HAP-1 (cell line): ENCODE measurements around the gene DHX8.

ENCODE experiments used
- DNase-seq, 2 experiments: peaks; one replicate each; pipeline ENCODE4 v3.0.0-alpha.2; 2016 to 2020; ENCODE audit warnings: low spot score in 2 of 2
- H3K27me3 ChIP-seq: fragments of 250-450 bp; sonication (Bioruptor Pico); 2 replicates; pipeline ENCODE4 v1.5.1; 2020; ENCODE audit warnings: low read depth, mild to moderate bottlenecking, moderate library complexity
- H3K36me3 ChIP-seq: fragments of 250-450 bp; sonication (Bioruptor Pico); replicated peaks from 2 replicates; pipeline ENCODE4 v1.5.1; 2020; ENCODE audit warnings: mild to moderate bottlenecking
- H3K4me1 ChIP-seq: fragments of 250-450 bp; sonication (Bioruptor Pico); 2 replicates; pipeline ENCODE4 v1.5.1; 2020; ENCODE audit warnings: mild to moderate bottlenecking
- H3K4me3 ChIP-seq: fragments of 250-450 bp; sonication (Bioruptor Pico); 2 replicates; pipeline ENCODE4 v1.5.1; 2020; ENCODE audit warnings: mild to moderate bottlenecking, moderate library complexity
- H3K9me3 ChIP-seq: fragments of 250-450 bp; sonication (Bioruptor Pico); 2 replicates; pipeline ENCODE4 v1.5.1; 2020; ENCODE audit warnings: mild to moderate bottlenecking, moderate library complexity
- in situ Hi-C: fragments of 300-500 bp; cut with MboI; formaldehyde crosslinking; loops from 3 replicates; pipeline ENCODE4 v1.14.3; 2020; ENCODE audit warnings: low sequenced_read_pairs, inconsistent platforms, mixed read lengths

Gene DHX8

DNA sequence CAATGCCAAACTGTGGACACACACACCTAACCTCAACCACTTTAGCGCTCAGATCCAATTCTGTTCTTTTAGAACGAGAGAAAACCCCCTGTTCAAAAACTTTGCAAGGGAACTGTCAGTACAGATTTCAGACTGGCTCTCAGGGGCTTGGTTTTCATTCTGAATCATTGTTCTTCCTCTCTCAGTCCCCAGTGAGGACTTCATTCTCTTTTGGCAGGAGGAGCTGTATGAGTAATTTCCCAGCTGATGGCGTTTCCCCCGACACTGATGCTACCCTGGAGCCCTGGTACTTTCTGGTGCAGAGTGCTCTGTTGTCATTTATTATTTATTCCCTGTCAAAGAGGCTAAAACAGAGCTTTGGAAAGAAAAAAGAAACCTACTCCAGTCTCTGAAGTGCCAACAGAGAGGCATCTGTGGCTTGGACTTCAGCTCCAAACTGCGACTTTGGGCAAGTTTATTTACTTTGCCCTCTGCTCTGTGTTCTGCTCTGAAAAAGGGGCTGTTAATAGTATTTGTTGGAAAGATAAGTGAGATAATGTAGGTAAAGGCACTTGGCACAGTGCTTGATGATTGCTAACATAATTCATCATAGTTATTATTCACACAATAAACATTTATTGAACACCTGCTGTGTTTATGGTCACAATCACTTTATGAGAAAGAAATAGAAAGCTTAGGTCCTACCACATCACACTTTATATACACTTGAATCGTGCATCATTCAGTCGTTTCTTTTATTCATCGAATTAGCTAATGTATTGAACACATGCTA, 34.0 kb downstream of the DHX8 start:
- H3K9me3 ChIP-seq = no peaks in the 10 kb centered on the region
- H3K36me3 ChIP-seq = peaks cover 78% of the 10 kb centered on the region
- no peak for DNase-seq
- no peaks in the 10 kb centered on the region for H3K4me1 ChIP-seq
- H3K4me3 ChIP-seq = no peak overlapping the region
- H3K27me3 ChIP-seq = no peaks in the 10 kb centered on the region
- in situ Hi-C loops = no loop called here

DNA sequence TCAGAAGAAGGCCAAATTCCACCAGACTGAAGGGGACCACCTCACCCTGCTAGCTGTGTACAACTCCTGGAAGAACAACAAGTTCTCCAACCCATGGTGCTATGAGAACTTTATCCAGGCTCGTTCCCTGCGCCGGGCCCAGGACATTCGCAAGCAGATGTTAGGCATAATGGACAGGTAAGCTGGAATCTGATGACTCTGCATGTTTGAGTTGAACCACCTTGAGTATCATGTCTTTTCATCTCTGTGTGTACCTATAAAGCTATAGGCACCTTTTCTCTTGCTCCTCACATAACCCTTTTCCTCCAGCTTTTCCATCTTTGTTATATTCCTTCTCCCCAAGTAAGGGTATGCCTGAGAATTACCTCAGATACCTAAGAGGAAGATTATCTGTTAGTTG, 37.6 kb downstream of the DHX8 start:
- DNase-seq = no peak
- Histone ChIP-seq H3K9me3 (no peaks in the 10 kb centered on the region), H3K4me1 (no peaks in the 10 kb centered on the region), H3K4me3 (no peak overlapping the region), H3K27me3 (no peaks in the 10 kb centered on the region), H3K36me3 (peaks cover 84% of the 10 kb centered on the region)
- in situ Hi-C loops = no loop called here

- Histone ChIP-seq H3K4me3 (no peak overlapping the region), H3K4me1 (no peaks in the 10 kb centered on the region), H3K36me3 (peaks cover 59% of the 10 kb centered on the region), H3K9me3 (no peaks in the 10 kb centered on the region), H3K27me3 (no peaks in the 10 kb centered on the region)
- DNase-seq = no peak
- in situ Hi-C loops = no loop called here
Measured at GRCh38 chr17:43524945-43525575, 41.3 kb downstream of the DHX8 start.

GRCh38 chr17:43526886-43527648, 43.3 kb downstream of the DHX8 start:
- peaks cover 39% of the 10 kb centered on the region for H3K36me3 ChIP-seq
- no peaks in the 10 kb centered on the region for H3K27me3 ChIP-seq

DNA sequence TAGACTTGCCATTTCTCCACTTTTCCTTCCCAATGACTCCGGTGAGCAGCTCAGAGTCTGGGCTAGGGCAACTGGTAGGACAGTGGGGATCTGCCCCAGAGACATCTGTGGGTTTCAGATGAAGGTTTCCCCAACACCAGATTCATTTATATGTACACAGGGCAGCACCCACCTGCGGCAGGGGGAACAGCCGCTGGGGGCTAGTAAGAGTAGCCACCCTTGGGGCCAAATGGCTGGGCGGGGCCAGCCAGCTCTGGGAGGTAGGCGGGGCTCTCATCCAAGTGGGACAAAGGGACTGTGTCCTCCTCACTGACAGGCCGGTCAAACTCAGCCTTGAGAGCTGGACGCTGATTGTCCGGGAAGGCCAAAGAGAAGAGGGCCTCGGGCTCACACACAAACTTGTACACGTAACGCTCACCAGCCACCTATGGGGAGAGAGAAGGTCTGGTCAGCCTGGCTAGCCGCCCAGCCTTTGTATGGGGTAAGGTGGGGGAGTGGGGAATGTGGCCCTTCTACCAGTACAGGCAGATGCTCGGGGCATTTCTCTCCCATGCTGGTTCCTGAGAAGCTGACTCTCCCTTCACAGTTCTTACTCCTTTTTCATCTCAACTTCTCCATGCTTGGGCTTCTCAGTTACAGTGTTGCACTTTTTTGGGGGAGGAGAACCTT, 44.7 kb downstream of the DHX8 start:
- in situ Hi-C loops = no loop called here
- Histone ChIP-seq H3K36me3 (peaks cover 30% of the 10 kb centered on the region), H3K9me3 (no peaks in the 10 kb centered on the region), H3K4me1 (peaks cover 15% of the 10 kb centered on the region), H3K27me3 (no peaks in the 10 kb centered on the region), H3K4me3 (no peak overlapping the region)
- DNase-seq = no peak

More at GRCh38 chr17:43526886-43527648, 43.3 kb downstream of the DHX8 start:
- H3K4me1 ChIP-seq = peaks cover 15% of the 10 kb centered on the region
- DNase-seq = no peak
- no peak overlapping the region for H3K4me3 ChIP-seq
- in situ Hi-C loops = no loop called here
- no peaks in the 10 kb centered on the region for H3K9me3 ChIP-seq

GRCh38 chr17:43528988-43529814, 45.4 kb downstream of the DHX8 start:
- Histone ChIP-seq H3K4me3 (no peak overlapping the region), H3K27me3 (no peaks in the 10 kb centered on the region), H3K36me3 (peaks cover 23% of the 10 kb centered on the region), H3K9me3 (no peaks in the 10 kb centered on the region), H3K4me1 (peaks cover 15% of the 10 kb centered on the region)
- in situ Hi-C loops = no loop called here
- no peak for DNase-seq

- H3K4me3 ChIP-seq = no peak overlapping the region
- no peaks in the 10 kb centered on the region for H3K9me3 ChIP-seq
- H3K4me1 ChIP-seq = peaks cover 15% of the 10 kb centered on the region
- no peaks in the 10 kb centered on the region for H3K27me3 ChIP-seq
- in situ Hi-C loops = no loop called here
- DNase-seq = no peak
- peaks cover 18% of the 10 kb centered on the region for H3K36me3 ChIP-seq
Measured at GRCh38 chr17:43529947-43530287, 46.1 kb downstream of the DHX8 start.

DNA sequence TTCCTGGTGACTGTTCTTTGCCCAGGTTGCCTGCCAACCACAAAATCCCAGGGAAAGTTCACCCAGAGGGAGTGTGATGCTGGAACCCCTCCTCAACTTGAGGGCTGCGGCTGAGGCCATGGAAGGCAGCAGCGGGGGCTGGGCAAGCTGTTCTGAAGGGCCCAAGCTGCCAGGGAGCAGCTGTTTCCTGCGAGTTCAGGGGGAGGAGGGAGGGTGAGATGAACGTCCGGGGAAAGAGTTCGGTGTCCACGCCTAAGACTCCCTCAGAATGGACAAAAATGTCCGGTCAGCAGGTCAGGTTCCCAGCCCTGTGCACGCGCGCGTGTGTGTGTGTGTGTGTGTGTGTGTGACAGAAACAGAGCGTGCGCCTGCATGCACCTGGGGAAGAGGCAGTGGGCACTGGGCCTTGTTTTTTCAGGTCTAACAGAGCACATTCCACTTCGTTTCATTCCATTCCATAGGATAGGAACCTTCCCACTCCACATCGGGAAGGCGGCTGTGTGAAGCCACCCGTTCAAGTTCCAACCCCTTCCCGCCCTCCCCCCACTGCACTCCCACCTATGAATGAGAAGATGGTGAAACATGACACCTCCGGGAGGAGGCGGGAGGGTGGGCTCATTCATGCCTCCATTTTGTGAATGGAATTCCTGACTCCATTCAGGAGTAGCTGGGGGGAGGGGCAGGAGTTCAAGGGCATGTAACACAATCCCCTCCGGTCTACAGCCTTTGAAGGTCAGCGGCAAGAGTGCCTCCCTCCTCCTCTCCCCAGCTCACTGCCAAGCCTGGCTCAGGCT, 46.7 kb downstream of the DHX8 start:
- H3K4me3 ChIP-seq = no peak overlapping the region
- DNase-seq = peak; percentile 97

GRCh38 chr17:43531082-43531378, 47.3 kb downstream of the DHX8 start:
- DNase-seq = no peak
- Histone ChIP-seq H3K36me3 (peaks cover 9% of the 10 kb centered on the region), H3K4me3 (no peak overlapping the region), H3K9me3 (no peaks in the 10 kb centered on the region), H3K27me3 (no peaks in the 10 kb centered on the region), H3K4me1 (peaks cover 15% of the 10 kb centered on the region)
- in situ Hi-C loops = no loop called here

More for the DNA sequence above, 46.7 kb downstream of the DHX8 start:
- H3K4me1 ChIP-seq = peaks cover 15% of the 10 kb centered on the region
- H3K27me3 ChIP-seq = no peaks in the 10 kb centered on the region
- in situ Hi-C loops = no loop called here
- H3K9me3 ChIP-seq = no peaks in the 10 kb centered on the region
- peaks cover 12% of the 10 kb centered on the region for H3K36me3 ChIP-seq

- in situ Hi-C loops = no loop called here
- Histone ChIP-seq H3K36me3 (peaks cover 3% of the 10 kb centered on the region), H3K4me3 (no peak overlapping the region), H3K9me3 (no peaks in the 10 kb centered on the region), H3K27me3 (no peaks in the 10 kb centered on the region), H3K4me1 (peaks cover 15% of the 10 kb centered on the region)
- no peak for DNase-seq
Measured at GRCh38 chr17:43531955-43532354, 48.2 kb downstream of the DHX8 start.

DNA sequence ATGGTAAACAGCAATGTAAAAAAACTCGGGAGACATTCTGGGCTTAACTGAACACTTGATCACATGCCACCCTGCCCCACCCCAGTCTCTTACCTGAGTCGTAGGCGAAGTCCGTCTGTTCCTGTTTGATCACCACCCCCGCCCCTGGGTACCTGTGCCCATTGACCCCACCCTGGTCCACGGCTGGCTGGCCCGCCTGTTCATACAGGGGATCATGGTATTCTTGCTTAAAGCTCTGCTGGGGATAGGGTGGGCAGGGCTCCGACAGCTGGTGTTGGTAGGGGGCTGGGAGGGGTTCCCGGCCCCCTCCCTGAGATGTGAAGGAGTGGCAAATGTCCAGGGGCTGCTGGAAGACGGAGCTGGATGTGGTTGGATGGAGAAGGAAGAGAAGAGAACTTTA, 48.8 kb downstream of the DHX8 start:
- H3K27me3 ChIP-seq = no peaks in the 10 kb centered on the region
- in situ Hi-C loops = no loop called here
- no peaks in the 10 kb centered on the region for H3K9me3 ChIP-seq
- no peak for DNase-seq
- no peaks in the 10 kb centered on the region; the same call in 1 of the 2 replicates for H3K36me3 ChIP-seq
- peaks cover 15% of the 10 kb centered on the region for H3K4me1 ChIP-seq
- no peak overlapping the region for H3K4me3 ChIP-seq

DNA sequence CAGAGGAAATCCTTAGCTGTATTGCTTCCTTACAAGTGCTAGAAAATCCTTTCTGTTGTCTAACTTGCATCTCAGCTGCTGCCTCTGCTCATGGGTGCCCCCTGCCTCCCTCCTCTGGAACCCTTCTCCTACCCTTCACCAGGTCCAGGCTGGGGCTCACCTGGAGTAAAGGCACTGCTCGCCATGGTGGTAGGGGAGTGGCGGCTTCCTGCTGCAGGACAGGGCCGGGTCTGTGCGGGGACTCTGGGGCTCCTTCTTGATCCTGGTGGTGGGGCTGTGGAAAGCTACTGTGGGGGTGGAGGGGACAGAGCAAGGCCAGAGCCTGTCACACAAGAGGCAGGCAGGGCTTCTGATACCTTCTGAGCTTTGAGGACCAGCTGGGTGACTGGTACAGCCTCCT, 49.9 kb downstream of the DHX8 start:
- Histone ChIP-seq H3K4me1 (peaks cover 15% of the 10 kb centered on the region), H3K27me3 (no peaks in the 10 kb centered on the region), H3K36me3 (no peaks in the 10 kb centered on the region), H3K4me3 (no peak overlapping the region), H3K9me3 (no peaks in the 10 kb centered on the region)
- no peak for DNase-seq
- in situ Hi-C loops = no loop called here

DNA sequence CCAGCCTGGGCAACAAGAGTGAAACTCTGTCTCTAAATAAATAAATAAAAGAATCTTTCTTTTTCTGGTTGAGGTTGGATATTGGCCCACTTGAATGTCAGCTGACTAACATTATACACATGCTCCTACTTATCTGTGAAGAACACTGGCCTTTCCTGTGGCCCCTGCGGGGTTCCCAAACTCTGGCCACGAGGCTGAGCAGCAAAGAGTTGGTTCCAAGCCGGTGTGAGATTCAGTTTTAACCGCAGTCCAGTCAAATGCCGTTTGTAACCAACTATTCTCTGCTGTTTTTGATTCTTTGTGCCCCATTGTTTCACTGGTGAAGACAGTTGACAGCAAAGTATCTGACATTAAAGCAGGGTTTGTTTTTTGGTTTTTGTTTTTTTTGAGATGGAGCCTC, 51.1 kb downstream of the DHX8 start:
- Histone ChIP-seq H3K4me3 (no peak overlapping the region), H3K36me3 (no peaks in the 10 kb centered on the region), H3K27me3 (no peaks in the 10 kb centered on the region), H3K9me3 (no peaks in the 10 kb centered on the region), H3K4me1 (peaks cover 15% of the 10 kb centered on the region)
- in situ Hi-C loops = no loop called here
- no peak for DNase-seq
